ENCODE data around the gene CTNNA2.

The CTNNA2 gene

GRCh38 chr2:79776461-79776860 is 263.6 kb downstream of the CTNNA2 start:
- CTCF ChIA-PET = no interaction called here
- POLR2A ChIA-PET = no interaction called here
- no peak for TF ChIP-seq CTCF (IDR thresholded peaks at IDR 0.05; ENCODE audit: control extremely low read depth, extremely low read depth, low read depth, missing control alignments)
- no peak for DNase-seq (ENCODE audit: extremely low spot score)

GRCh38 chr2:79780781-79781180 is 267.9 kb downstream of the CTNNA2 start:
- no peak for TF ChIP-seq CTCF (IDR thresholded peaks at IDR 0.05; ENCODE audit: control extremely low read depth, extremely low read depth, low read depth, missing control alignments)
- POLR2A ChIA-PET = no interaction called here
- DNase-seq (ENCODE audit: extremely low spot score) = no peak
- CTCF ChIA-PET = no interaction called here

GRCh38 chr2:79782576-79783452 is 270.0 kb downstream of the CTNNA2 start:
- CTCF ChIA-PET = no interaction called here
- no peak for TF ChIP-seq CTCF (IDR thresholded peaks at IDR 0.05; ENCODE audit: control extremely low read depth, extremely low read depth, low read depth, missing control alignments)
- POLR2A ChIA-PET = no interaction called here
- DNase-seq (ENCODE audit: extremely low spot score) = no peak

GRCh38 chr2:79788952-79789651 is 276.3 kb downstream of the CTNNA2 start:
- ChIA-PET CTCF (interaction anchor here (1.4 kb wide), 1 partner anchor 14 kb away, joined by 4 read pairs; no protein-coding TSS in a partner anchor), POLR2A (no interaction called here)
- TF ChIP-seq CTCF (IDR thresholded peaks at IDR 0.05; ENCODE audit: control extremely low read depth, extremely low read depth, low read depth, missing control alignments) = no peak
- no peak for DNase-seq (ENCODE audit: extremely low spot score)

GRCh38 chr2:79789811-79790210 is 277.0 kb downstream of the CTNNA2 start:
- no peak for TF ChIP-seq CTCF (IDR thresholded peaks at IDR 0.05; ENCODE audit: control extremely low read depth, extremely low read depth, low read depth, missing control alignments)
- no peak for DNase-seq (ENCODE audit: extremely low spot score)
- POLR2A ChIA-PET = no interaction called here
- CTCF ChIA-PET = no interaction called here

GRCh38 chr2:79792090-79792489 is 279.2 kb downstream of the CTNNA2 start:
- ChIA-PET CTCF (interaction anchor here (1.2 to 2.5 kb wide), 2 partner anchors 8 to 11 kb away, joined by 4 to 6 read pairs; no protein-coding TSS in a partner anchor), POLR2A (no interaction called here)
- TF ChIP-seq CTCF (IDR thresholded peaks at IDR 0.05; ENCODE audit: control extremely low read depth, extremely low read depth, low read depth, missing control alignments) = no peak
- no peak for DNase-seq (ENCODE audit: extremely low spot score)
